H1 (cell line): ENCODE data around the gene NME7. TPM values are rescaled to one million over a fixed set of nuclear protein-coding genes. Genes with fewer than 3 reads are reported as not detected.

ENCODE experiments used
- ASH2L ChIP-seq: fragments of 200-600, 300-600 bp; sonication (generic); IDR thresholded peaks from one replicate; pipeline ENCODE4 v1.7.1; 2017; ENCODE audit warnings: low read length
- BACH1 ChIP-seq: IDR thresholded peaks from 2 replicates; pipeline ENCODE4 v1.6.1; 2012; ENCODE audit warnings: low read length, improper control_type of control experiment
- BRCA1 ChIP-seq: IDR thresholded peaks from 2 replicates; pipeline ENCODE4 v1.6.1; 2012; ENCODE audit warnings: low read depth, low read length, improper control_type of control experiment
- CEBPB ChIP-seq: IDR thresholded peaks from 2 replicates; pipeline ENCODE4 v1.6.1; 2012; ENCODE audit warnings: low read depth, low read length
- CHD1 ChIP-seq: IDR thresholded peaks from 2 replicates; pipeline ENCODE4 v1.6.1; 2012; ENCODE audit warnings: low read depth, low read length, improper control_type of control experiment
- CREB1 ChIP-seq: IDR thresholded peaks from 2 replicates; pipeline ENCODE4 v1.6.1; 2012; ENCODE audit warnings: inconsistent platforms
- FOSL1 ChIP-seq: IDR thresholded peaks from 2 replicates; pipeline ENCODE4 v1.6.1; 2011; ENCODE audit warnings: mild to moderate bottlenecking, low read depth, low read length, moderate library complexity; ENCODE audit not compliant: insufficient read depth
- GABPA ChIP-seq: IDR thresholded peaks from 2 replicates; pipeline ENCODE4 v1.6.1; 2011; ENCODE audit warnings: mild to moderate bottlenecking, low read length, moderate library complexity, borderline replicate concordance; ENCODE audit not compliant: insufficient read depth
- HDAC2 ChIP-seq, 2 experiments: fragments of 300-600 bp in 1 of 2; sonication (generic) in 1 of 2; IDR thresholded peaks; 2 replicates each; pipeline ENCODE4 v1.6.1; 2011 to 2012; ENCODE audit warnings: low read depth in 2 of 2, low read length in 2 of 2, mild to moderate bottlenecking in 2 of 2, moderate library complexity in 2 of 2, borderline replicate concordance in 1 of 2, inconsistent platforms in 1 of 2
- HDAC6 ChIP-seq: IDR thresholded peaks from one replicate; pipeline ENCODE4 v1.7.1; 2012; ENCODE audit warnings: low read depth, mild to moderate bottlenecking, inconsistent platforms, low read length, moderate library complexity
- SP1 ChIP-seq: IDR thresholded peaks from 2 replicates; pipeline ENCODE4 v1.6.1; 2011; ENCODE audit warnings: low read depth, low read length
- polyA plus RNA-seq, 7 experiments: library from polyadenylated mRNA; depleted of rRNA in 3 of 7; stranded (reverse) in 5 of 7; unstranded in 2 of 7; fragments of >200 nt in 5 of 7; fragments of 200-250 nt in 2 of 7; gene quantifications; 1 replicate in 5 of 7; 2 replicates in 1 of 7; 4 replicates in 1 of 7; pipeline versions ENCODE4 v1.2.1 to v1.2.3, GENCODE V29; 2011 to 2013; ENCODE audit warnings: missing spikeins in 2 of 7, mixed read lengths in 2 of 7
- total RNA-seq: library from RNA; stranded (reverse); fragmentation: NEBNext Ultra II Directional; extraction: Animal tissue kit (Norgen Biotek cat#: 25700); gene quantifications from 2 replicates; pipeline ENCODE4 v1.2.1, GENCODE V29; 2021
- TF ChIP-seq, protein P1 (sequence below): IDR thresholded peaks from 2 replicates; pipeline ENCODE4 v1.6.1; 2011; ENCODE audit warnings: low read depth, mild to moderate bottlenecking, low read length; ENCODE audit not compliant: insufficient read depth

The NME7 gene
- total and polyA plus RNA-seq, 2 of the 8 experiments (the other 6 are each of a cell fraction or from before 2014, with no cell fraction given) = 11.6 to 28.5 TPM

DNA sequence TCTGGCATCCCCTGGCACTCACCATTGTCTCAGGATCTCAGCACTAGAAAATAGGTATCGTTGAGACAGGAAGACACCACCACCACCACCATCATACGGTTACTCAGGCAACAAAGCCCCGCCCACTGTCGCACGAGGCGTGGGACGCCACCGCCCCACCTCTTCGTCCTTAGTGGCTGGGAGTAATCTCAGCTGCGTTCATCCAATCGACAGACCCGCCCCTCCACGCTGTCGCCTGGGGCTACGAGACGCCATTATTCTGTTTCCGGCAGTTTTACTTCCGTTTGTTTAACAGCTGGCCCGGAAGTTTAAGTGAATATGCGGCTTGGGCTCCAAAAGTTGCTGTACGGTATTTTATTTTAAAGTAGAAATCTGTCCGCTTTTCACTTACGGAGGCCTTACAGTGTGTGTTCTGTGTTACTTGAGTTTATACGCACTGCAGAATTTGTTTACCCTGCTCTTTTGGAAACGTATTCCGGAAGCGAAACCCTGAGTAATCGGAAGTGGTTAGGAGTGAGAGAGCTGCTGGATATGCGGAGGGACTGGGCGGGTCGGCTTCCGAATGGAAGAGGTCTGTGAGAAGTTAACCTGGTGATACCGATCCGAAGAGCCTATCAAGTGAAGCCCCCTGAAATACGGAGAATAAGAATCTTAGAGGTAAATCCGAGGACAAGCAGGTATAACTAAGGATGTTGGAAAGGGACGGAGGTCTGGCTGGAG, at the start of gene NME7, which contains the start of gene BLZF1 (continued):
- TF ChIP-seq, protein P1, sequence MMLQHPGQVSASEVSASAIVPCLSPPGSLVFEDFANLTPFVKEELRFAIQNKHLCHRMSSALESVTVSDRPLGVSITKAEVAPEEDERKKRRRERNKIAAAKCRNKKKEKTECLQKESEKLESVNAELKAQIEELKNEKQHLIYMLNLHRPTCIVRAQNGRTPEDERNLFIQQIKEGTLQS = no peak
- TF ChIP-seq SP1 (peak; percentile 45; the same call in 1 of the 2 replicates), CHD1 (no peak), HDAC2 (IDR thresholded peaks at IDR 0.05; ENCODE audit: borderline replicate concordance in 1 of 2, low read depth in 2 of 2, low read length in 2 of 2) (no peak), CREB1 (peak; percentile 61), ASH2L (peak; percentile 94), HDAC6 (no peak), GABPA (peak; percentile 81), BRCA1 (no peak), BACH1 (no peak), CEBPB (no peak), FOSL1 (no peak)
- TF ChIP-seq, all 59 proteins: peak for 16
